Measurements from ENCODE around the gene PHOX2B.
"Not testable (repeated sequence)": the region's sequence is repeated elsewhere in the genome, so short reads cannot be mapped to it uniquely, and the experiment has no call there.

PHOX2B gene

DNA sequence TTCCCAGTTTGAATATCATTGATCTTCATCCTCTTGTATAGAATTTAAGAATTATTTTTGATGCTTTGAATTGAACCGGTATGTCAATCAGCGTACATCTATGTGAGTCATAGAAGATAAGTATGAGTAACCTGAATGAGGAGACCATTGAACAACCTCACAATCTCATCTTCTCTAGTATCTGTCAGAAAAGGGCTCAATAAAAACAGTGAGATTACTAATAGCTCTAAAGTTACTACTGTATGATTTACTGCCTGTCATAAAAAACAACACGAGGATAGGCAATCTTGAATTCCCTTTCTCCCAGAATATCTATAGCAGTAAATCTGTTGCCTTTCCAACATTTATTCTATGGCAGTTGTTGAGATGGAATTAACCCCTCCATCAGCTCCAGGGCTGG is 36.1 kb downstream of the PHOX2B start:
- DNase-seq (ENCODE audit: low read depth in 2 of 2) = no peak

DNA sequence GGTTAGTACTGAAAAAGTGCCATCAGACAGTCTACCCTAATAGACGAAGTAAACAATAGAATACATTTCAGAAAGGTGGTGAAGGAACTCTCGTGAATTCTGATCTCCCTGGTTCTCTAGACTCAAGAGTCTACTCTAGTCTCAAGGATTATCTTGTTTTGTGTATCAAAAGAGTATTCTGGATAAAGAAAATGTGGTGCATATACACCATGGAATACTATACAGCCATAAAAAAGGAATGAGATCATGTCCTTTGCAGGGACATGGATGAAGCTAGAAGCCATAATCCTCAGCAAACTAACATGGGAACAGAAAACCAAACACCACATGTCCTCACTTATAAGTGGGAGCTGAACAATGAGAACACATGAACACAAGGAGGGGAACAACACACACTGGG is 36.9 kb downstream of the PHOX2B start:
- not testable (repeated sequence) for DNase-seq (ENCODE audit: low read depth in 2 of 2)

DNA sequence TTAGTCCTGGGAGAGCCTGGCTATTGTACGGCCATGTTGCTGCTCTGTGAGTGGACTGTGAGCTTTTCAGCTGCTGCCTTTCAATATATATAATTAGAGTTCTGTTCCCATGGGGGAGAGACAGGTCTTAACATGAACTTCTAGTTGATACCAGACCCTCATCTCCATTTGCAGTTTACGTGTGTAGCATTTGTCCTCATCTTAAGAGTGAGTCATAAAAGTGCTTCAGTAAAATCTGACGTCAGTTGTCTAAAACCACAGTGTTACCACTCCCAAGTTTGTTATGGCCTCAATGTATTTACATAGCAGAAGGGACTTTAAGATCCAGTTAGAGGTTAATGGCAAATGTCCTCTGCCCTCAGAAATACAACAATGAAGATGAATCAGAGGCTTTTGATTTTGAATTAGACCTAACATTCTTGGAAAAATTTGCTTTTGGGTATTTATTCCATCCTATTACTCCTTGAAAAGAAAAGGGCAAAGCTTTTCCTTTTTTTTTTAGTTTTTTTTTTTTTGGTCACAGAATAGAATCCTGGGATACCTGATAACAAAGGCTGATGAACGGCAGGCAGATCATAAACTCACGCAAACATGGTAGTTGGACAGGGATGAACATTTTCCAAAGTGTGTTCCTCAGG is 38.6 kb downstream of the PHOX2B start:
- no peak for DNase-seq (ENCODE audit: low read depth in 2 of 2)

DNA sequence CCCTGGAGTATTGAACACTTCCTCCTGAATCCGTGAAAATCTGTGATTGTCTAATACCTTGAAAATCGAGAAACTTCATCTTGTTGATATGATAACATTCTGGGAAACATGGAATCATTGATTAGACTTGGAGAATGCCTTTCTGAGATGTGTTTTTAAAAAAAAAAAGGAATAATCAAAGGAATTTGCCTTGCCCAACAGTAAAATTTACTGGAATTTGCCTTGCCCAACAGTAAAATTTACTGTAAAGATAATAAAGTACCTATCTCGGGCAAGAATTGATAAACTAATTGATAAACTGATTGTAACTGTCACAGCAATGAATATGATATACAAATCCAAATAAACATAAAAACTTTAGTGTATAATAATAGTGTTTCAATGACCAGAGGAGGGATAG is 44.7 kb downstream of the PHOX2B start:
- no peak for DNase-seq (ENCODE audit: low read depth in 2 of 2)

DNA sequence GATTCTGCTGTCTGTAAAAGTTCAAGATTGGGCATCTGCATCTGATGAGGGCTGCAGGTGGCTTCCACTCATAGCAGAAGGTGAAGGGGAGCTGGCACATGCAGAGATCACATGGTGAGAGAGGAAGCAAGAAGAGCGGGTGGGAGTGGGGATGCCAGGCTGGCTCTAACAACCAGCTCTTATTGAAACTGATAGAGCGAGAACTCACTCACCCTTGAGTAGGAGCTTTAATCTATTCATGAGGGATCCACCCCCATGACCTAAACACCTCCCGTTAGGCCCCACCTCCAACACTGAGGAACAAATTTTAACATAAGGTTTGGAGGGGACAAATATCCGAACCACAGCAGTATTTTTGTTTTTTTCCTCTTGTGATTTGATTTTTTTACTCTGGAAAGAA is 45.8 kb downstream of the PHOX2B start:
- no peak for DNase-seq (ENCODE audit: low read depth in 2 of 2)

DNA sequence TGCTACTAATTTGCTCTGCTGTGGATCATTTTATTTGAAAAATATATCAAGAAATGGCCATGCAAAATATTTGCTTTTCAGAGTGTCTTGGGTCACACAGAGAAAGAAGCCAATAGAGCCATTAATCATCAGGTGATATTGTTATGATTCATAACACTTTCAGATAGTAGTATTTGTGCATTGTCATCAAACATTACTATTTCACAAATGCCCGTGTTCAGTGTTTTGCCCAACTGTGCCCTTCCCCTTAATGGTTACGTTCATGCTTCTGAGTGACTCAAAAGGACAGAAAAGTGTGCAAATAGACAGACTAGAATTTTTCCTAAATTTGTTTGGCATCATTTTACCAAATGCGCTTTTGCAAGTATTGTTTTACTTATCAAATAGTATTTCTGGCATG is 46.5 kb downstream of the PHOX2B start:
- no peak for DNase-seq (ENCODE audit: low read depth in 2 of 2)

DNA sequence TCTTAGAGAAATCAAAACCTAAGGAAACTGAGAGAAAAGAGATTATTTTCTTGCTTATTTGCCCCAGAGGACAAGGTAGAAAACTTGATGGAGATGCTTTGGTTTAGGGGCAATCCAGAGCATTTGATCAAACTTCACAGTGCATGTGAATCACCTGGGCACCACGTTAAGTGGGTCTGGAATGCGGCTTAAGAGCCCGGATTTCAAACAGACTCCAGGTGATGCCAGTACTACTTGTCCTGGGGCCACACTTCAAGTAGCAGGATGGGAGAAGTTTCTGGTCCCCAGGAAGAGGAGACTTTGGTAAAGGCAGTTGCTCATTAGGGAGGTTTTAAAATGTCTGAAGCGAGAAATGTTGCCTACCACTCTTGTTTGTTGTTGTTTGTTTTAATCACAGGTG is 51.8 kb downstream of the PHOX2B start:
- DNase-seq (ENCODE audit: low read depth in 2 of 2) = no peak

DNA sequence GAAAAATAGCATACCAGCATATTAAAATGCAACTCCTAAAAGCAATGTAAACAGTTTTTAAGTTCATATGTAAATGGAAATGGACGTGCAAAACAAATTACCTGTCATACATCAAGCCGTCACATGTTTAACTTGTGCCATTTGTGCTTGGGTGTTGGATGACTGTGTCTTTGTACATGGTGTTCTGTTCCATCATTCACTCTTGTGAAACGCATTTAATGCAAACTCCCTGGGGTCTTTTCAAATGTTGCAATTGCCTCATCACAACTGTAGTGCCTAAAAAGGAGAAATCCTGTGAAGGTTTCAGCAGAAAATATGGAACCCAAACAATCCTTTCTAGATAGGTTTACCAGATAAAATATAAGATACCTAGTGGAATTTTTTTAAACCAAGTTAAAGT is 52.4 kb downstream of the PHOX2B start:
- no peak for DNase-seq (ENCODE audit: low read depth in 2 of 2)
